ENCODE results near the gene ADGRV1. TPM values are rescaled to one million over a fixed set of nuclear protein-coding genes. Genes with fewer than 3 reads are reported as not detected.

Gene ADGRV1
- total RNA-seq, 2 experiments from 2014 or later, result 0.26 TPM; not detected in 1

DNA sequence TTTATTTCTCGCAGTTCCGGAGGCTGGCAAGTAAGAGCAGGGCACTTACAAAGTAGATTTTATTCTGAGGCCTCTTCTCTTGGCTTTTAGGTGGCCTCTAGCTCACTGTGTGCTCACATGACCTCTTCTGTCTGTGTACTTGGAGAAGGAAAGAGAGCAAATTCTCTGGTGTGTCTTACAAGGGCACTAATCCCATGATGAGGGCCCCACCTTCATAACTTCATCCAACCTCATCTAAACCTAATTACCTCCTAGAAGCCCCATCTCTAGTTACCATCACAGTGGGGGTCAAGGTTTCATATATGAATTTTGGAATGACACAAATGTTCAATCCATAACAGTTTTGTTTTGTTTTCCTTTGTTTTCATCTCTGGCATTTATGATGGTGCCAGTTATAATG, 376.1 kb downstream of the ADGRV1 start:
- Mint-ChIP-seq H3K27me3 (ENCODE audit: low read depth) (peaks cover 4% of the 10 kb centered on the region), H3K27ac (no peak overlapping the region), H3K9me3 (ENCODE audit: insufficient read depth) (no peaks in the 10 kb centered on the region), H3K4me3 (no peak overlapping the region), H3K36me3 (ENCODE audit: low read depth) (no peaks in the 10 kb centered on the region), H3K4me1 (ENCODE audit: low read depth) (peaks cover 5% of the 10 kb centered on the region)
- CTCF ChIA-PET, result interaction anchor here (1.1 to 2.7 kb wide), 2 partner anchors 152 to 450 kb away, joined by 3 to 8 read pairs; no protein-coding TSS in a partner anchor
- POLR2A ChIA-PET, result no interaction called here
- ATAC-seq (no peak), DNase-seq (no peak)

DNA sequence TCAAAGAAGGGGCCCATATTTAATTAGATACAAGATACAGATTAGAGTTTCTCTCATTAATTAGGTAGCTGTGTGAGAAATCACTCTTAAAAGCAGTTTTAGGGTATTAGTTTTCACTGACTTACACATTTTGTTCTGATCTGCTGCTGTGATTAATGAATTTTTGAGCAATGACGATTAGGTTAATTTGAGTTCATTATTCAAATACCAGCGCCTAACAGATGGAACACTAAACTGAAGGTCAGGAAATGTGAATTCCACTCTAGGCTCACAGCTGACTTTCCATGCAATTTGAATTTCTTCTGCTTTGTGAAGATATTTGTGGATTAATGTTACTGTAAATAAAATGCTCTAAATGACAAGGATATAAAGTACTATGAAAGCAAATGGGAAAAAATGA, 380.6 kb downstream of the ADGRV1 start:
- Mint-ChIP-seq H3K36me3 (ENCODE audit: low read depth) (no peaks in the 10 kb centered on the region), H3K27ac (no peak overlapping the region), H3K27me3 (ENCODE audit: low read depth) (no peaks in the 10 kb centered on the region), H3K9me3 (ENCODE audit: insufficient read depth) (no peaks in the 10 kb centered on the region), H3K4me1 (ENCODE audit: low read depth) (peaks cover 11% of the 10 kb centered on the region), H3K4me3 (no peak overlapping the region)
- DNase-seq (no peak), ATAC-seq (no peak)
- ChIA-PET CTCF (interaction anchor here (1.4 kb wide), 1 partner anchor 445 kb away, joined by 7 read pairs; no protein-coding TSS in a partner anchor), POLR2A (no interaction called here)

DNA sequence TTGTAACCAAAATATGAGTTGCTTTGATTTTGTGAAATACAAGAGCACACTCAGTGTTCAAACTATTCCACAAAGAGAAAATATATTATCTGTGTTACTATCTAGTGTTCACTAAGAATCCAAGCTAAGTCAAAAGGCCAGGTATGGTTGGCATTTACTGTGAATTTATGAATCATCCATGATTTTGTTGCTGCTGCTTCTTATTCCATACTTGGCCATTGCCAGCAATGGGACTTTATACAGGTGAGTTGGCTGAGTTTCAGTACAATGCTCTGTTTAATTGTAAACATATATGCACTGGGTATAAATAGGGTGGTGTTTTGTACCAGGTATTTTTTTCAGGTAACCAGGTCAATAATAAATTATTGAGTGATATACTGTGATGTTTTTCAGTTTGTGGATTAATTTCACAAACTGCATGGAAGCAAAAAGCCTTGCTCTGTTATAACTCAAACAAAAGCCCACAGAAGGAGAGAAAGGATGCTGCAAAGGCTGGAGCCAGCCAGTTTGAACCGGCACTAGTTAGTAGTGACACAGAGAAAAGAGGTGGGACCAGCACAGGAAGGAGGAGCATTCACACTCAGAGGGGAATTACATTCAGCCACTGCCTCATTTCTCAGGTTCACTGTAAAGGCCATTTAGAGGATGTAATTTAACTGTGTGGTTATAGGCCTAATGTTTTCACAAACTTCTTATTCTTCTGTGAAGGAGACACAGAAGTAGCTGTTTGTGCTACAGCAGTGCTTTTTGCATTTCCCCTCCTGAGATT, 381.8 kb downstream of the ADGRV1 start:
- H3K9me3 Mint-ChIP-seq (ENCODE audit: insufficient read depth), result no peaks in the 10 kb centered on the region
- ATAC-seq (peak; percentile 84), DNase-seq (peak; percentile 60)
- CTCF ChIA-PET, result interaction anchor here (2.0 to 4.3 kb wide), 2 partner anchors 8 to 444 kb away, joined by 11 to 38 read pairs; no protein-coding TSS in a partner anchor
- peaks cover 11% of the 10 kb centered on the region for H3K4me1 Mint-ChIP-seq (ENCODE audit: low read depth)
- no peaks in the 10 kb centered on the region for H3K27me3 Mint-ChIP-seq (ENCODE audit: low read depth)
- no peak overlapping the region for H3K4me3 Mint-ChIP-seq
- H3K27ac Mint-ChIP-seq, result peak overlapping the region; percentile 11
- POLR2A ChIA-PET, result interaction anchor here (1.4 kb wide), 1 partner anchor 440 kb away, joined by 3 read pairs; no protein-coding TSS in a partner anchor
- no peaks in the 10 kb centered on the region for H3K36me3 Mint-ChIP-seq (ENCODE audit: low read depth)

DNA sequence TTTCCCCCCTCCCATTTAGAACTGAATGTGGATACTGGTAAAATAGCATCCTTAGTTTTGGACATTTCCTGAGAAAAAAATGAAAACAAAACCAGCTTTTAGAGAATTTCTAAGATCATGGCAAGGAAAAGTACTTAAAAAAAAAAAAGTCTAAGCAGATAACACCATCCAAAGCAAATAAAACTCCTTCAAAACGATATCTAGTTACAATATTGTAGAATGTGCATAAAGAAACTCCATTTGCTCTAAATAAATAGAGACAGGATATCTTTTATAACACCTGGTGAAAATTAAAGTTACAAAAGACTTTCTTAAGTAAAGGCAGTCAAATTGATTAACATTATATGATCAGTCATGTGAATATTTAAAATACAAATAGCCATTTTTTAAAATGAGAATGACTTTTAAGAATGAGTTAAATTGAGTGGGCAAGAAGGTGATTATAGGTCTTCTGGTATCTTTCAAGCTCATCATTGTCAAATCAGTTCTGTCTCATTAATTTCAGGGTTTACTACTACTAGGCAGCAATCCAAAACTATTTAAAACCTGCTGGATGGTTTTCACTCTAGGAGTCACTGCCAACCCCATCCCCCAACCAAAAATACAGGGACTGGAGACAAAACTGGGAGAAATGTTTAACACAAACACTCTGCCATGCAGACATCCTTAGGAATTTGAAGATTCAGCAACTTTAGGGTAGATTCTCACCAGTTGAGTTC, 382.6 kb downstream of the ADGRV1 start:
- Mint-ChIP-seq H3K9me3 (ENCODE audit: insufficient read depth) (no peaks in the 10 kb centered on the region), H3K27me3 (ENCODE audit: low read depth) (no peaks in the 10 kb centered on the region), H3K27ac (no peak overlapping the region), H3K36me3 (ENCODE audit: low read depth) (no peaks in the 10 kb centered on the region), H3K4me1 (ENCODE audit: low read depth) (peaks cover 11% of the 10 kb centered on the region), H3K4me3 (no peak overlapping the region)
- no peak for DNase-seq
- ChIA-PET POLR2A (interaction anchor here (1.4 kb wide), 1 partner anchor 440 kb away, joined by 3 read pairs; no protein-coding TSS in a partner anchor), CTCF (interaction anchor here (2.0 to 4.3 kb wide), 2 partner anchors 9 to 444 kb away, joined by 11 to 38 read pairs; no protein-coding TSS in a partner anchor)
- ATAC-seq, result no peak

DNA sequence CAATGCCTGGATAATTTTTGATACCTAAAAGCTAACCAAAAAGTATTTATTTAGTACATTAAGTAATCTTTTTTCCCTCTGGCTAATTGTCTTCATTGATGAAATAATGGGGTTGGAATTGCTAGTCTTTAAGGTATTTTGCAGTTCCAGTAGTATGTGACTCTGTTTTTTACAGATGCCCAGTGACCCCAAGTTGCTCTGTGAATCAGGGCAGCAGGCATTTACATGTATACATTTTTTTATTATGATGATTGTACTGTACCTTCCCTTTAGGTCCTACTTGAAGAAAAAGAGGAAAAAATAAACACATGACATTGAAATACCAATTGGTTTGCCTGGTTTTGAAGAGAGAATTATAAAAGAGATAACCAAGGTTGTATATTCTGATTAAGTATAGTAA, 385.5 kb downstream of the ADGRV1 start:
- H3K36me3 Mint-ChIP-seq (ENCODE audit: low read depth), result no peaks in the 10 kb centered on the region
- no peak overlapping the region for H3K4me3 Mint-ChIP-seq
- ChIA-PET CTCF (interaction anchor here (4.3 kb wide), 1 partner anchor 12 kb away, joined by 38 read pairs; no protein-coding TSS in a partner anchor), POLR2A (no interaction called here)
- DNase-seq (no peak), ATAC-seq (no peak)
- peaks cover 2% of the 10 kb centered on the region for H3K27me3 Mint-ChIP-seq (ENCODE audit: low read depth)
- no peaks in the 10 kb centered on the region for H3K9me3 Mint-ChIP-seq (ENCODE audit: insufficient read depth)
- peaks cover 11% of the 10 kb centered on the region for H3K4me1 Mint-ChIP-seq (ENCODE audit: low read depth)
- no peak overlapping the region for H3K27ac Mint-ChIP-seq

DNA sequence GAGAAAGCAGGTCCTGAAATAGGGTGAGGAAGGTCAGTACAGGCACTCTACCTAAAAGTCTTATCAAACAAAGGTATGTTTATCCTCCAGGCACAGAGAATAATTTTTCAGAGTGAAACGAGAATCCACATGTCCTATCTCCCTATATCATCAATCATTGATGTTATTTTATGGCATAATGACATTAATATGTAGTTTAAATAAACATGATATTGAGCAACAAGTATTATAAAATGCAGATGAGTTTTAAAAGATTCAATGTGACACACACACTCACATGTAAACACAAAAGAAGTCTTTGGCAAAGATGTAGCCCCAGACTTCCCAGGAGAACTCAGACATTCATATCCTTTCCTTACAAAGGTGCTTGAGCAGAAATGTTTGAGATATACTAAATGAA, 389.1 kb downstream of the ADGRV1 start:
- Mint-ChIP-seq H3K4me3 (no peak overlapping the region), H3K27ac (no peak overlapping the region), H3K36me3 (ENCODE audit: low read depth) (no peaks in the 10 kb centered on the region), H3K27me3 (ENCODE audit: low read depth) (peaks cover 11% of the 10 kb centered on the region), H3K9me3 (ENCODE audit: insufficient read depth) (no peaks in the 10 kb centered on the region), H3K4me1 (ENCODE audit: low read depth) (no peaks in the 10 kb centered on the region)
- CTCF ChIA-PET, result no interaction called here
- POLR2A ChIA-PET, result no interaction called here
- DNase-seq, result no peak
- ATAC-seq, result no peak

DNA sequence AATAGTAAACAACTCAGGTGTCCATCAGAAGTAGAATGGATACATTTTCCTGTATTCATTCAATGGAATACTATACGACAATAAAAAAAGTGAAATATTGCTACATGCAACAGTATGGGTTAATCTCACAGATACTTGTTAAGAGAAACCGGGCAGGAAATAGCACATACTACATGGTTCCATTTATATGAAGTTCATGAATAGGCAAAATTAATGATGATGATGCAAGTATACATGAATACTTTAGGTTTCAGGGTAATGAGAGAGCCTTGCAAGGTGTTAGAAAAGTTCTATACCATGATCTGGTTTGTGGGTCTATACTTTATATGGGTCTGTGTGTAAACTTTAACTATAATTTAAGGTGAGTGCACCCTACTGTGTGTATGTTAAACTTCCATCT, 390.4 kb downstream of the ADGRV1 start:
- POLR2A ChIA-PET, result no interaction called here
- H3K9me3 Mint-ChIP-seq (ENCODE audit: insufficient read depth), result no peaks in the 10 kb centered on the region
- DNase-seq (no peak), ATAC-seq (no peak)
- peaks cover 14% of the 10 kb centered on the region for H3K27me3 Mint-ChIP-seq (ENCODE audit: low read depth)
- H3K27ac Mint-ChIP-seq, result no peak overlapping the region
- CTCF ChIA-PET, result no interaction called here
- H3K36me3 Mint-ChIP-seq (ENCODE audit: low read depth), result no peaks in the 10 kb centered on the region
- no peak overlapping the region for H3K4me3 Mint-ChIP-seq
- H3K4me1 Mint-ChIP-seq (ENCODE audit: low read depth), result no peaks in the 10 kb centered on the region

DNA sequence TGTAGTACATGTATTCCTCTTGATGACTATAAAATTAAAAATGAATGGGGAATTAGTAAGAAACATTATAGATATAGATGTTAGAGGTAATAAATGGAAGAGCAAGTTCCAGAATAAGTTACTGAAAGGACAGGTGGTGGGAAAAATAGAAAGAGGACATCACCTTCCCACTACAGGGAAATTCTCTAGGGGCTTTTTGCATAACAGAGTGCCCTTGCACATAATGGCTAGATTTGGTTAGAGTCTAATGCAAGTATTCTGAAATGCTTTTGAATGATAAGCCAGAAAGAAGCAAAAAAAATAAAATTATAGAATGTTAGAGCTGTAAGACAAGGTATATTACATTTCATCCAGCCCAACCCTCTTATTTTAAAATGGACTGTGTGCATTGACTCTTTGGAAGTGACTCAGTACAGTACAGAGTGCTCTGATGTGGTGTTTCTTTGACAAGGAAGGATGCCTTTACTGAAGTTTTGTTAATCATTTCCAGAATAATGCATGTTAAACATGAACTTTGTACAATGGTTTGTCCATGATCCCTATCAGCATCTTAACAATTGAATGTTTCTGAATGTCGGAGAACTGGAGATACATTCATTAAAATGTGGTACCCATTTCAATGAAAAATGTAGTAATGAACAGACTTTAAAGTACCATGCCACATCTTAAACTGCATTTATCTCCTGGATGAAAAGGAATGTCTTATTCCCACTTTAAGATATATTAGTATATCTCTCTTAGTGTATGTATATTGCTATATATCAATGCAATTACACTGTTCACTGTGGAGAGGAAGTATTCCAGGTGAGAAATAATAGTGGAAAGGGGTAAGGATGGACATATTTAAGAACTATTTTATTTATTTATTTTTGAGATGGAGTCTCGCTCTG, 391.1 kb downstream of the ADGRV1 start:
- ATAC-seq, result no peak
- POLR2A ChIA-PET, result no interaction called here
- H3K27me3 Mint-ChIP-seq (ENCODE audit: low read depth), result peaks cover 14% of the 10 kb centered on the region
- H3K27ac Mint-ChIP-seq, result no peak overlapping the region
- no peak overlapping the region for H3K4me3 Mint-ChIP-seq
- H3K4me1 Mint-ChIP-seq (ENCODE audit: low read depth), result no peaks in the 10 kb centered on the region
- H3K36me3 Mint-ChIP-seq (ENCODE audit: low read depth), result no peaks in the 10 kb centered on the region
- DNase-seq, result no peak
- CTCF ChIA-PET, result no interaction called here
- no peaks in the 10 kb centered on the region for H3K9me3 Mint-ChIP-seq (ENCODE audit: insufficient read depth)

DNA sequence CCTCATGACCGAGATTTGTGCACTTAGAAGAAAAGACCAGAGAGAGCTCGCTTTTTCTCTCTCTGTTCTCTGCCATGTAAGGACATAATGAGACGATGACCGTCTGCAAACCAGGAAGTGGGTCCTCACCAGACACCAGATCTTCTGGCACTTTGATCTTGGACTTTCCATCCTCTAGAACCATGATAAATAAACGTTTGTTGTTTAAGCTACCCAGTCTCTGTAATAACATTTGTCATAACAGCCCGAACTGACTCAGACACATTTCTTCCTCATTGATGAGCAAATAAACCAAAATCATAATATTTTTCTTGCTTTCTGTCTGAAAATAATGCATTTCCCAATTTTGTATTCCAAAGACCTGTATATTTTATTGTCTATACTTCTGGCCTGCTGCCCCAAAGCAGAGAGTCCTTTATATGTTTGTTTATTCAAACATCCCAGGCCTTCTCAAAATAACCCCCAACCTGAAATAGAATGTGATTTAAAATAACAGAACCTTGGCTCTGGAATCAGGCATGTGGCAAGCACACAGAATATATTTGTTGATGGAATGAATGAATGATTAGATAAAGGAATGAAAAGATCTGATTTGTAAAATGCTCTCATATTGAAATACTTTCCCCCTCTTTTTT, 396.5 kb downstream of the ADGRV1 start:
- ChIA-PET CTCF (no interaction called here), POLR2A (no interaction called here)
- no peak for DNase-seq
- Mint-ChIP-seq H3K9me3 (ENCODE audit: insufficient read depth) (no peaks in the 10 kb centered on the region), H3K36me3 (ENCODE audit: low read depth) (no peaks in the 10 kb centered on the region), H3K27ac (no peak overlapping the region), H3K27me3 (ENCODE audit: low read depth) (peaks cover 12% of the 10 kb centered on the region), H3K4me1 (ENCODE audit: low read depth) (peaks cover 4% of the 10 kb centered on the region), H3K4me3 (no peak overlapping the region)
- no peak for ATAC-seq

DNA sequence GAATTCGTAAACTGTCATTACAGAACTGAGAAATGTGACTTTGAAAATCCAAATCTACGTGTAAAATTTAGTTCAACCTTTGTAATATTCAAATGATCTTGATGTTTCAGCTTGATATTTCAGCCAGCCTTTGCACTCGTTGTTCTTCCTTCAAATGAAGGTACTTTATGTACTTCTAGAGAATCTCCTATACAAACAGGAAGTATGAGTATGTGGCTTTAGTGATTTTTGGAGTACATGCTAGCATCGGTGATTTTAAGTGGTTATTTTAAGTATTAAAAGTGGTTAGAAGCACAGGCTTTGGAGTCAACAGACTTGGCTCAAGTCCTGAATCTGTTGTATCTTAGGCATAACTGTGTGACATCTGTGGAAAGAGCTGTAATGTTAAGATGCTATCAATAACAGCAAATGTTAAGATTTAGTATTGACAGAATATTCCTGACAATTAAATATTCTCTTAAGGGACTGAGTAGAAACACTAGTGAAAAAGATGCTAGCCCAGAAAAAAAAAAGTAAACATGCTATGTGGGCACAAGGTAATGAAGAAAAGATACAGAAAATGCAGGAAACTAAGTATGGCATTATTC, 398.0 kb downstream of the ADGRV1 start:
- H3K4me1 Mint-ChIP-seq (ENCODE audit: low read depth), result peaks cover 4% of the 10 kb centered on the region
- peaks cover 11% of the 10 kb centered on the region for H3K27me3 Mint-ChIP-seq (ENCODE audit: low read depth)
- no peak overlapping the region for H3K4me3 Mint-ChIP-seq
- no peaks in the 10 kb centered on the region for H3K9me3 Mint-ChIP-seq (ENCODE audit: insufficient read depth)
- no peaks in the 10 kb centered on the region for H3K36me3 Mint-ChIP-seq (ENCODE audit: low read depth)
- POLR2A ChIA-PET, result no interaction called here
- DNase-seq (no peak), ATAC-seq (no peak)
- H3K27ac Mint-ChIP-seq, result no peak overlapping the region
- CTCF ChIA-PET, result no interaction called here

DNA sequence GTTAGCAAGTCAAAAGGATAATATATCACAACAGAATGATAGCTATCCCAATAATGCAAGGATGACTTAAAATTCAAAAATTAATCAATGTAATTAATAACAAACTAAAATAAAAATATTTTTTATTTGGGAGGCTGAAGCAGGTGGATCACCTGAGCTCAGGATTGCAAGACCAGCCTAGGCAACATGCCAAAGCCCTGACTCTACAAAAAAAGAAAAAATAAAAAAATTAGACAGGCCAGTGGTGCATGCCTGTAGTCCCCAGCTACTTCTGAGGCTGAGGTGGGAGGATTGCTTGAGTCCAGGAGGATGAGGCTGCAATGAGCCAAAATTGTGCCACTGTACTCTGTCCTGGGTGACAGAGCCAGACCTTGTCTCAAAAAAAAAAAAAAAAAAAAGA, 399.3 kb downstream of the ADGRV1 start:
- H3K36me3 Mint-ChIP-seq (ENCODE audit: low read depth), result no peaks in the 10 kb centered on the region
- peaks cover 4% of the 10 kb centered on the region for H3K4me1 Mint-ChIP-seq (ENCODE audit: low read depth)
- H3K9me3 Mint-ChIP-seq (ENCODE audit: insufficient read depth), result no peaks in the 10 kb centered on the region
- CTCF ChIA-PET, result no interaction called here
- DNase-seq (no peak), ATAC-seq (no peak)
- no peak overlapping the region for H3K27ac Mint-ChIP-seq
- H3K27me3 Mint-ChIP-seq (ENCODE audit: low read depth), result peaks cover 4% of the 10 kb centered on the region
- POLR2A ChIA-PET, result no interaction called here
- no peak overlapping the region for H3K4me3 Mint-ChIP-seq

Measured in activated CD8-positive, alpha-beta T cell treated with anti-CD3 and anti-CD28 coated beads, Interleukin-2, amount 10 ng/mL, durations not matched to agents 7 days and 5 days (primary cell).